Erythroblast (primary cell): Measurements from ENCODE around the gene ST3GAL3.

Source experiments
- GATA1 ChIP-seq: IDR thresholded peaks from 2 replicates; pipeline ENCODE4 v1.6.1; 2011; ENCODE audit warnings: low read depth, mild to moderate bottlenecking, control low read depth, low read length, moderate library complexity
- POLR2A ChIP-seq: IDR thresholded peaks from 2 replicates; pipeline ENCODE4 v1.6.1; 2011; ENCODE audit warnings: mild to moderate bottlenecking, low read length

DNA sequence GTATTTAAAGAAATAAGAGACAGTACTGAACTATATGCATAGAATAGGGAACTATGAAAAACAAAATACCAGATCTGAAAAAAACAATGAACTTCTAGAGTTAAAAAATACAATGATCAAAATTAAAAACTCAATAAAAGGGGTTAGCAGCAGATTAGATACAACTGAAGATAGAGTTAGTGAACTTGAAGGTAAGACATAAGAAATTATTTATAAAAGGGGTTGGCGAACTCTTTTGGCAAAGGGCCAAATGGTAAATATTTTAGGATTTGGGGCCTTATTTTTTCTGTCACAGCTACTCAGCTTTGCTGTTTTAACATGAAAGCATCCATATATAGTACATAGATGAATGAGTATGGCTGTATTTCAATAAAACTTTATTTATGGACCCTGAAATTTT lies 111.4 kb downstream of the ST3GAL3 start:
- TF ChIP-seq POLR2A = no peak
- no peak for TF ChIP-seq GATA1
